ENCODE measurements around the gene ASB1. TPM values are rescaled to one million over a fixed set of nuclear protein-coding genes. Genes with fewer than 3 reads are reported as not detected.

Gene ASB1
- total and polyA plus RNA-seq, 10 of the 15 experiments (the other 5 are each of a cell fraction or from before 2014, with no cell fraction given) = 5.2 to 31.2 (median 25.8) TPM

DNA sequence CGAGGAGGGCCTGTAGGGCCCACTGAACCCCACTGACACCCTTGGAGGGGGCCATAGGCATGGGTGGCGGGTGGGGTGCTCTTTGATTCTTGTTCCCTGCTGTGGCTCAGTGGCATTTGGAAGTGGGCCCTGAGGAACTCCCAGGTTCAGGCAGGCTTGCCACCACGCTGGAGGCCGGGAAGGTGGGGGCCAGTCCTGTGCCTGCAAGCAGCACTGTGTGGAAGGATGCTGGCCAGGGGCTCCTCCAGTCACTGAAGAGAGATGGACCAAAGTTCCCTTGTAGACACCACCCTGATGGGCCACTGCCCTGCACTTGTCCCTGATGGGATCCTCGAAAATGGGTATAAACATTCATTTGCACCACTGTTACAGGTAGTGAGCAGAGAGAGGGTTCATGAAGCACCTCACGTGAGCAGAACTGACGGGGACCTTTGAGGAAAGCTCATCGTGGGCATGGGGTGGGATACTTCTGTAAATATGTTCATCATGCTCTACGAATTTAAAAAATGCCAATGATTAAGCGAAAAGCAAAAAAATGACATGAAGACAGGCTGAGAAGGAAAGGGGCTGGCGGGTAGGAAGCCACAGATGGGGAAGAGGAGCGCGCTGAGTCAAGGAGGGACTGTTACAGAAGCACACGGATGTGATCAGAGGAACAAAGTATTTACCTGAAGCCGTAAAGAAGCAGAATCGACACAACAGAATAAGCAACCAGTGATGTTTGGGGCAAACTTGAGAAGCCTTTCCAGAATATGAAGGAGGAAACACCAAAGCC is 45.2 kb upstream of the ASB1 start:
- Histone ChIP-seq H2AFZ (ENCODE audit: control insufficient read depth, low read depth, low read length) (no peak overlapping the region), H3K4me3 (no peak overlapping the region), H3K27ac (ENCODE audit: control insufficient read depth, insufficient read depth) (no peak overlapping the region), H3K4me2 (ENCODE audit: control insufficient read depth, insufficient read depth) (no peak overlapping the region), H3K27me3 (replicated peaks in 1 of 2; ENCODE audit: control insufficient read depth in 2 of 2, insufficient read depth in 2 of 2, low read length in 1 of 2) (no peaks in the 10 kb centered on the region), H3K9ac (ENCODE audit: control insufficient read depth, insufficient read depth, low read length) (no peak overlapping the region), H3K4me1 (ENCODE audit: control insufficient read depth, insufficient read depth, low read length) (peaks cover 8% of the 10 kb centered on the region), H3K9me3 (replicated peaks; ENCODE audit: control insufficient read depth, insufficient read depth, low read length) (no peaks in the 10 kb centered on the region), H4K20me1 (ENCODE audit: control insufficient read depth, insufficient read depth) (no peaks in the 10 kb centered on the region), H3K36me3 (ENCODE audit: control insufficient read depth in 2 of 2, insufficient read depth in 2 of 2, low read length in 1 of 2) (no peaks in the 10 kb centered on the region), H3K79me2 (ENCODE audit: control insufficient read depth, insufficient read depth, low read length) (no peaks in the 10 kb centered on the region)
- in situ Hi-C loops (cut with MboI) = no loop called here
- intact Hi-C loops (cut with micrococcal nuclease; ENCODE audit: unreplicated experiment) = no loop called here
- TF ChIP-seq NR2C2 (IDR thresholded peaks at IDR 0.05; ENCODE audit: borderline replicate concordance, control insufficient read depth, insufficient read length, low read depth) (no peak), SMARCA5 (IDR thresholded peaks at IDR 0.05) (no peak), KAT2A (conservative IDR thresholded peaks at IDR 0.05; ENCODE audit: control insufficient read depth, low read depth, low read length) (no peak), NR2F1 (conservative IDR thresholded peaks at IDR 0.05) (no peak), ZNF217 (IDR thresholded peaks at IDR 0.05) (no peak), YY1 (IDR thresholded peaks at IDR 0.05; ENCODE audit: low read depth, low read length) (no peak), CBX3 (IDR thresholded peaks at IDR 0.05; ENCODE audit: borderline replicate concordance, low read depth) (no peak), PRDM15 (CRISPR knock-in tag; IDR thresholded peaks at IDR 0.05) (no peak), PAX8 (IDR thresholded peaks at IDR 0.05) (no peak)
- TF ChIP-seq, protein P1, sequence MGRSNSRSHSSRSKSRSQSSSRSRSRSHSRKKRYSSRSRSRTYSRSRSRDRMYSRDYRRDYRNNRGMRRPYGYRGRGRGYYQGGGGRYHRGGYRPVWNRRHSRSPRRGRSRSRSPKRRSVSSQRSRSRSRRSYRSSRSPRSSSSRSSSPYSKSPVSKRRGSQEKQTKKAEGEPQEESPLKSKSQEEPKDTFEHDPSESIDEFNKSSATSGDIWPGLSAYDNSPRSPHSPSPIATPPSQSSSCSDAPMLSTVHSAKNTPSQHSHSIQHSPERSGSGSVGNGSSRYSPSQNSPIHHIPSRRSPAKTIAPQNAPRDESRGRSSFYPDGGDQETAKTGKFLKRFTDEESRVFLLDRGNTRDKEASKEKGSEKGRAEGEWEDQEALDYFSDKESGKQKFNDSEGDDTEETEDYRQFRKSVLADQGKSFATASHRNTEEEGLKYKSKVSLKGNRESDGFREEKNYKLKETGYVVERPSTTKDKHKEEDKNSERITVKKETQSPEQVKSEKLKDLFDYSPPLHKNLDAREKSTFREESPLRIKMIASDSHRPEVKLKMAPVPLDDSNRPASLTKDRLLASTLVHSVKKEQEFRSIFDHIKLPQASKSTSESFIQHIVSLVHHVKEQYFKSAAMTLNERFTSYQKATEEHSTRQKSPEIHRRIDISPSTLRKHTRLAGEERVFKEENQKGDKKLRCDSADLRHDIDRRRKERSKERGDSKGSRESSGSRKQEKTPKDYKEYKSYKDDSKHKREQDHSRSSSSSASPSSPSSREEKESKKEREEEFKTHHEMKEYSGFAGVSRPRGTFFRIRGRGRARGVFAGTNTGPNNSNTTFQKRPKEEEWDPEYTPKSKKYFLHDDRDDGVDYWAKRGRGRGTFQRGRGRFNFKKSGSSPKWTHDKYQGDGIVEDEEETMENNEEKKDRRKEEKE (IDR thresholded peaks at IDR 0.05) = no peak
- TF ChIP-seq, protein P2, sequence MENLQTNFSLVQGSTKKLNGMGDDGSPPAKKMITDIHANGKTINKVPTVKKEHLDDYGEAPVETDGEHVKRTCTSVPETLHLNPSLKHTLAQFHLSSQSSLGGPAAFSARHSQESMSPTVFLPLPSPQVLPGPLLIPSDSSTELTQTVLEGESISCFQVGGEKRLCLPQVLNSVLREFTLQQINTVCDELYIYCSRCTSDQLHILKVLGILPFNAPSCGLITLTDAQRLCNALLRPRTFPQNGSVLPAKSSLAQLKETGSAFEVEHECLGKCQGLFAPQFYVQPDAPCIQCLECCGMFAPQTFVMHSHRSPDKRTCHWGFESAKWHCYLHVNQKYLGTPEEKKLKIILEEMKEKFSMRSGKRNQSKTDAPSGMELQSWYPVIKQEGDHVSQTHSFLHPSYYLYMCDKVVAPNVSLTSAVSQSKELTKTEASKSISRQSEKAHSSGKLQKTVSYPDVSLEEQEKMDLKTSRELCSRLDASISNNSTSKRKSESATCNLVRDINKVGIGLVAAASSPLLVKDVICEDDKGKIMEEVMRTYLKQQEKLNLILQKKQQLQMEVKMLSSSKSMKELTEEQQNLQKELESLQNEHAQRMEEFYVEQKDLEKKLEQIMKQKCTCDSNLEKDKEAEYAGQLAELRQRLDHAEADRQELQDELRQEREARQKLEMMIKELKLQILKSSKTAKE (IDR thresholded peaks at IDR 0.05; ENCODE audit: low read depth, poor library complexity, severe bottlenecking) = no peak
- no peak for FAIRE-seq
- BruUV-seq (replicated peaks) = no TSS peak
- ATAC-seq = no peak
- ChIA-PET CTCF (no interaction called here), POLR2A (no interaction called here), SMC1A (ENCODE audit: uncharacterized antibody, unreplicated experiment) (no interaction called here), RAD21 (ENCODE audit: unreplicated experiment) (no interaction called here)
- WGBS (ENCODE audit: insufficient coverage, insufficient replicate concordance, low lambda C conversion rate, missing lambda C conversion rate) = 83% methylated on average over 16 of the region's 16 CpGs
- DNase-seq (ENCODE audit: low read depth, low spot score) = no peak

All from GM12878 (cell line).